Keratinocyte (primary cell): ENCODE measurements around the gene MX2. TPM values are rescaled to one million over a fixed set of nuclear protein-coding genes. Genes with fewer than 3 reads are reported as not detected.

ENCODE experiments used
- DNase-seq: peaks from one replicate; pipeline ENCODE4 v3.0.0-alpha.2; 2011; ENCODE audit warnings: low read depth, missing footprints, low spot score
- FAIRE-seq: peaks from 2 replicates; lab custom pipeline; 2011; peaks lifted over from hg19 to GRCh38; lab: Jason Lieb, UNC
- H2AFZ ChIP-seq: 2 replicates; pipeline ENCODE4 v1.6.0; 2012; ENCODE audit warnings: low read length, control low read depth, inconsistent platforms; ENCODE audit not compliant: control insufficient read depth
- H3K27ac ChIP-seq: 2 replicates; pipeline ENCODE4 v1.5.1; 2011; ENCODE audit warnings: low read length; ENCODE audit not compliant: control insufficient read depth, insufficient read depth
- H3K27me3 ChIP-seq: 3 replicates; pipeline ENCODE4 v1.6.0; 2011; ENCODE audit warnings: low read length; ENCODE audit not compliant: control insufficient read depth, insufficient read depth; ENCODE audit errors: extremely low read depth
- H3K36me3 ChIP-seq, 2 experiments: 2 replicates in 1 of 2; 3 replicates in 1 of 2; pipeline ENCODE4 v1.5.1; 2011; ENCODE audit warnings: low read length in 2 of 2, mild to moderate bottlenecking in 1 of 2; ENCODE audit not compliant: control insufficient read depth in 2 of 2, insufficient read depth in 2 of 2; ENCODE audit errors: extremely low read depth in 1 of 2
- H3K4me1 ChIP-seq: 3 replicates; pipeline ENCODE4 v1.5.1; 2011; ENCODE audit warnings: low read length; ENCODE audit not compliant: control insufficient read depth, insufficient read depth; ENCODE audit errors: extremely low read depth
- H3K4me2 ChIP-seq: 3 replicates; pipeline ENCODE4 v1.6.0; 2011; ENCODE audit warnings: low read depth, low read length; ENCODE audit not compliant: control insufficient read depth, insufficient read depth; ENCODE audit errors: extremely low read depth
- H3K4me3 ChIP-seq, 3 experiments: fragments of 200-600 bp in 1 of 3; sonication (generic) in 1 of 3; 2 replicates in 2 of 3; 3 replicates in 1 of 3; pipeline ENCODE4 v1.5.1; 2011 to 2016; ENCODE audit warnings: low read length in 3 of 3, mild to moderate bottlenecking in 3 of 3, control low read depth in 2 of 3, inconsistent platforms in 1 of 3, low read depth in 1 of 3, mixed read lengths in 1 of 3, mixed run types in 1 of 3, moderate library complexity in 1 of 3; ENCODE audit not compliant: control insufficient read depth in 2 of 3, insufficient read depth in 2 of 3; ENCODE audit errors: extremely low read depth in 1 of 3
- H3K79me2 ChIP-seq: 2 replicates; pipeline ENCODE4 v1.6.0; 2012; ENCODE audit warnings: low read length; ENCODE audit not compliant: control insufficient read depth, insufficient read depth
- H3K9ac ChIP-seq: 3 replicates; pipeline ENCODE4 v1.6.0; 2011; ENCODE audit warnings: low read length; ENCODE audit not compliant: control insufficient read depth, insufficient read depth; ENCODE audit errors: extremely low read depth
- H3K9me1 ChIP-seq: 3 replicates; pipeline ENCODE4 v1.6.0; 2011; ENCODE audit warnings: low read length; ENCODE audit not compliant: control insufficient read depth, insufficient read depth; ENCODE audit errors: extremely low read depth
- H3K9me3 ChIP-seq: 2 replicates; pipeline ENCODE4 v1.5.1; 2012; ENCODE audit warnings: low read depth, low read length; ENCODE audit not compliant: control insufficient read depth
- H4K20me1 ChIP-seq: 3 replicates; pipeline ENCODE4 v1.6.0; 2011; ENCODE audit warnings: low read length; ENCODE audit not compliant: control insufficient read depth, insufficient read depth; ENCODE audit errors: extremely low read depth
- EZH2 ChIP-seq: IDR thresholded peaks from one replicate; pipeline ENCODE4 v1.6.1; 2012; ENCODE audit warnings: inconsistent platforms, mild to moderate bottlenecking, low read length, moderate library complexity
- dilution Hi-C: fragments of 300-500 bp; cut with MboI; formaldehyde crosslinking; loops from one replicate; pipeline ENCODE4 v1.7.0; 2020; ENCODE audit warnings: low sequenced_read_pairs; ENCODE audit not compliant: extremely low pct_ligation_motif_present
- polyA plus RNA-seq, 5 experiments: library from polyadenylated mRNA; depleted of rRNA in 3 of 5; stranded (reverse) in 3 of 5; stranded (forward) in 1 of 5; unstranded in 1 of 5; fragments of >200 nt; gene quantifications; 1 replicate in 1 of 5; 2 replicates in 3 of 5; 3 replicates in 1 of 5; pipeline versions ENCODE4 v1.2.1 to v1.2.3, GENCODE V29; 2011 to 2012; ENCODE audit warnings: missing spikeins in 2 of 5, low read depth in 1 of 5, low replicate concordance in 1 of 5
- TF ChIP-seq, protein P1 (sequence below), 3 experiments: IDR thresholded peaks in 1 of 3; conservative IDR thresholded peaks in 1 of 3; optimal IDR thresholded peaks in 1 of 3; 2 replicates in 2 of 3; 3 replicates in 1 of 3; pipeline versions ENCODE3 to v1.5.1; 2011; ENCODE audit warnings: low read length in 3 of 3, mild to moderate bottlenecking in 3 of 3, moderate library complexity in 2 of 3, control low read depth in 1 of 3, inconsistent platforms in 1 of 3; ENCODE audit not compliant: insufficient read depth in 2 of 3; ENCODE audit errors: extremely low read depth in 1 of 3

Gene MX2
- polyA plus RNA-seq, 1 donor (not counting 4 experiments of a cell fraction or from before 2014, with no cell fraction given): 7.1 TPM

DNA sequence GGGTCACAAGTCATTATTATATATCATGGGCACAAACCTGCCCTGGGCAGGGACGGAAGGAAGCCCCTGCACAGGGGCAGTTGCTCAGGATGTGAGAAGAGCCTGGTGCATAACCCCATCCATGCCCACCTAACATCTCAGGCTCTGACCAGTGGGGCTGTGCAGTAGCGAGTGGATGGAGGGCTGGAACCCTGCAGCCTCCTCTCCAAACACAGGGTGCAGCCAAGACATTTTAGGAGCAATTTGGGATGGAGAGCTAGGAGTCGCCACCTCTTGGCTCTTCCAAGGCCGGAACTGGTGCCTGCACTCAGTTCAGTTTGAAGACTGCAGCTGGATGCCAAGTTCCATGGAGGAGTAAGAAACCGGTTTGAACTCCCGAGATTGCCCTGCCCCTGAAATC, 67.0 kb downstream of the MX2 start:
- Histone ChIP-seq H3K9me1 (no peaks in the 10 kb centered on the region), H3K4me1 (peaks cover 4% of the 10 kb centered on the region), H3K27ac (no peak overlapping the region), H3K9ac (no peak overlapping the region), H3K27me3 (no peaks in the 10 kb centered on the region), H3K79me2 (peaks cover 10% of the 10 kb centered on the region), H3K36me3 (peaks cover 8 to 30% of the 10 kb centered on the region in 2 experiments), H3K4me3 (no peak overlapping the region), H3K4me2 (no peak overlapping the region), H3K9me3 (no peaks in the 10 kb centered on the region), H4K20me1 (no peaks in the 10 kb centered on the region), H2AFZ (no peak overlapping the region)
- TF ChIP-seq, protein P1, sequence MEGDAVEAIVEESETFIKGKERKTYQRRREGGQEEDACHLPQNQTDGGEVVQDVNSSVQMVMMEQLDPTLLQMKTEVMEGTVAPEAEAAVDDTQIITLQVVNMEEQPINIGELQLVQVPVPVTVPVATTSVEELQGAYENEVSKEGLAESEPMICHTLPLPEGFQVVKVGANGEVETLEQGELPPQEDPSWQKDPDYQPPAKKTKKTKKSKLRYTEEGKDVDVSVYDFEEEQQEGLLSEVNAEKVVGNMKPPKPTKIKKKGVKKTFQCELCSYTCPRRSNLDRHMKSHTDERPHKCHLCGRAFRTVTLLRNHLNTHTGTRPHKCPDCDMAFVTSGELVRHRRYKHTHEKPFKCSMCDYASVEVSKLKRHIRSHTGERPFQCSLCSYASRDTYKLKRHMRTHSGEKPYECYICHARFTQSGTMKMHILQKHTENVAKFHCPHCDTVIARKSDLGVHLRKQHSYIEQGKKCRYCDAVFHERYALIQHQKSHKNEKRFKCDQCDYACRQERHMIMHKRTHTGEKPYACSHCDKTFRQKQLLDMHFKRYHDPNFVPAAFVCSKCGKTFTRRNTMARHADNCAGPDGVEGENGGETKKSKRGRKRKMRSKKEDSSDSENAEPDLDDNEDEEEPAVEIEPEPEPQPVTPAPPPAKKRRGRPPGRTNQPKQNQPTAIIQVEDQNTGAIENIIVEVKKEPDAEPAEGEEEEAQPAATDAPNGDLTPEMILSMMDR (optimal IDR thresholded peaks at IDR 0.05 in 1 of 3, IDR thresholded peaks at IDR 0.05 in 1 of 3, conservative IDR thresholded peaks at IDR 0.05 in 1 of 3; ENCODE audit: extremely low read depth in 1 of 3, insufficient read depth in 2 of 3, low read length in 3 of 3): no peak
- no peak for TF ChIP-seq EZH2
- no peak for FAIRE-seq
- dilution Hi-C loops: no loop called here
- DNase-seq: no peak

DNA sequence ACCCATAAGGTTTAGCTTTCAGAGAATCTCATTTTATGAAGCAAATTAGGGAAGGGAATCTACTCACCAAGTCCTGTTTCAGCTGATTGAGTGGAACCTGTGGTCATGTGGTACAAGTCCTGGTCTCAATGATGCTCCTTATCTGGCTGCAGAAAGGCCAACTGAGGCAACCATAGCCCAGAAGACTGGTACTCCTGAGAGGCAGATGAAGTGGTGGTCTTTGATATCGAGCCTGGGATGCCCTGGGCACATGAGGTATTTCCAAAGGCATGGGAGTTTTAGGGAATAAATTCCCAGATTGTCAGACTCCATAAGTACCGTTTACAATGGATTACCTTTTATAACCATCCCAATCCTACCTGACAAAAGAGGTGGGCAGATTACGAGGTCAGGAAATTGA, 67.5 kb downstream of the MX2 start:
- Histone ChIP-seq H3K9ac (no peak overlapping the region), H3K27me3 (no peaks in the 10 kb centered on the region), H3K9me3 (no peaks in the 10 kb centered on the region), H3K9me1 (no peaks in the 10 kb centered on the region), H3K4me1 (peaks cover 4% of the 10 kb centered on the region), H3K36me3 (peaks cover 8 to 32% of the 10 kb centered on the region in 2 experiments), H3K4me2 (no peak overlapping the region), H3K79me2 (peaks cover 10% of the 10 kb centered on the region), H4K20me1 (no peaks in the 10 kb centered on the region), H2AFZ (no peak overlapping the region), H3K27ac (no peak overlapping the region), H3K4me3 (no peak overlapping the region)
- TF ChIP-seq EZH2: no peak
- TF ChIP-seq, protein P1 (optimal IDR thresholded peaks at IDR 0.05 in 1 of 3, IDR thresholded peaks at IDR 0.05 in 1 of 3, conservative IDR thresholded peaks at IDR 0.05 in 1 of 3; ENCODE audit: extremely low read depth in 1 of 3, insufficient read depth in 2 of 3, low read length in 3 of 3): no peak
- FAIRE-seq: no peak
- dilution Hi-C loops: no loop called here
- no peak for DNase-seq
